HG03439 (cell line): ENCODE results near the gene KIN.
"Not testable (repeated sequence)": the region's sequence is repeated elsewhere in the genome, so short reads cannot be mapped to it uniquely, and the experiment has no call there.

ENCODE experiments used
- ATAC-seq: cut with Tn5 transposase; IDR thresholded peaks from one replicate; pipeline ENCODE4 v1.9.1; 2021; ENCODE audit warnings: mild to moderate bottlenecking, moderate library complexity; ENCODE audit not compliant: unreplicated experiment

KIN gene

GRCh38 chr10:7738536-7739407 lies 49.0 kb downstream of the KIN start:
- ATAC-seq: no peak

GRCh38 chr10:7734821-7735220 lies 53.0 kb downstream of the KIN start:
- ATAC-seq: no peak

- ATAC-seq: no peak
These were observed 64.8 kb downstream of the KIN start for GRCh38 chr10:7722927-7723529.

GRCh38 chr10:7720478-7720877 lies 67.3 kb downstream of the KIN start:
- ATAC-seq: no peak

GRCh38 chr10:7718685-7719084 lies 69.1 kb downstream of the KIN start:
- ATAC-seq: no peak

GRCh38 chr10:7717767-7718166 lies 70.0 kb downstream of the KIN start:
- ATAC-seq: no peak

GRCh38 chr10:7715515-7715914 lies 72.3 kb downstream of the KIN start:
- ATAC-seq: no peak

- not testable (repeated sequence) for ATAC-seq
These were observed 76.7 kb downstream of the KIN start for GRCh38 chr10:7711075-7711474.

- ATAC-seq: no peak
These were observed 77.3 kb downstream of the KIN start for GRCh38 chr10:7710446-7710845.

- no peak for ATAC-seq
These were observed 79.0 kb downstream of the KIN start for GRCh38 chr10:7708832-7709231.

- ATAC-seq: no peak
These were observed 79.8 kb downstream of the KIN start for GRCh38 chr10:7707858-7708622.

- no peak for ATAC-seq
These were observed 80.7 kb downstream of the KIN start for GRCh38 chr10:7707102-7707501.

- ATAC-seq: no peak
These were observed 81.2 kb downstream of the KIN start for GRCh38 chr10:7706534-7707073.

GRCh38 chr10:7705341-7705740 lies 82.5 kb downstream of the KIN start:
- no peak for ATAC-seq

GRCh38 chr10:7704071-7705016 lies 83.4 kb downstream of the KIN start:
- no peak for ATAC-seq

GRCh38 chr10:7703140-7703539 lies 84.7 kb downstream of the KIN start, which contains the start of gene ITIH2:
ITIH2 (plus strand) TSS chr10:7703316; CDS start chr10:7703435, 119 bp downstream.
- ATAC-seq: no peak

GRCh38 chr10:7702288-7702812 lies 85.4 kb downstream of the KIN start:
- no peak for ATAC-seq

GRCh38 chr10:7701158-7701742 lies 86.5 kb downstream of the KIN start:
- ATAC-seq: no peak
